ENCODE measurements around the gene BIRC6. TPM values are rescaled to one million over a fixed set of nuclear protein-coding genes. Genes with fewer than 3 reads are reported as not detected.
A peak's percentile ranks its signal among the peaks of the same experiment; 100 is the strongest.

Gene BIRC6
- polyA plus RNA-seq, 3 donors = 11.5 to 32.6 (median 12.9) TPM

- H3K4me1 Mint-ChIP-seq = peaks cover 23% of the 10 kb centered on the region
- H3K9me3 Mint-ChIP-seq = peaks cover 0 to 2% (median 0%) of the 10 kb centered on the region in 7 donors
- H3K79me2 ChIP-seq (ENCODE audit: insufficient read depth, low read length) = peaks cover 93% of the 10 kb centered on the region
- DNase-seq = no peak
- no peaks in the 10 kb centered on the region for H3K27me3 ChIP-seq (ENCODE audit: control insufficient read depth in 2 of 2, insufficient read depth in 2 of 2, low read length in 2 of 2)
- peaks cover 95% of the 10 kb centered on the region for H4K20me1 ChIP-seq (ENCODE audit: insufficient read depth, low read length)
- TF ChIP-seq CTCF (IDR thresholded peaks at IDR 0.05) = no peak
- H3K4me1 ChIP-seq (ENCODE audit: control insufficient read depth in 1 of 2, insufficient read depth in 2 of 2, low read length in 2 of 2) = peaks cover 10 to 11% of the 10 kb centered on the region in 2 donors
- H3K36me3 ChIP-seq (replicated peaks in 1 of 2; ENCODE audit: control insufficient read depth in 1 of 2, insufficient read depth in 2 of 2, low read length in 2 of 2) = peaks cover 16 to 40% of the 10 kb centered on the region in 2 donors
- no peak overlapping the region for H2AFZ ChIP-seq (ENCODE audit: insufficient read depth, low read depth, low read length, poor library complexity, severe bottlenecking)
- H3K27me3 Mint-ChIP-seq (ENCODE audit: low read depth in 3 of 3) = peaks cover 0 to 1% (median 0%) of the 10 kb centered on the region in 3 donors
- H3K36me3 Mint-ChIP-seq = peaks cover 23 to 38% of the 10 kb centered on the region in 2 donors
- H3K9ac ChIP-seq (ENCODE audit: insufficient read depth, low read length, poor library complexity, severe bottlenecking) = no peak overlapping the region
- intact Hi-C loops (cut with micrococcal nuclease) = no loop called here
- H3K4me2 ChIP-seq (replicated peaks; ENCODE audit: extremely low read depth, low read length, poor library complexity, severe bottlenecking) = no peak overlapping the region
- no peaks in the 10 kb centered on the region for H3K9me3 ChIP-seq (replicated peaks in 1 of 2; ENCODE audit: control insufficient read depth in 1 of 2, insufficient read depth in 1 of 2, low read length in 2 of 2)
- H3K4me3 ChIP-seq (replicated peaks in 1 of 3; ENCODE audit: low read depth in 2 of 3, low read length in 3 of 3) = no peak overlapping the region
- peak overlapping the region in 1 of 2 donors; percentile 23 for H3K27ac ChIP-seq (ENCODE audit: low read depth in 1 of 2, low read length in 2 of 2)
- H3K4me3 Mint-ChIP-seq = no peak overlapping the region
- H3K27ac Mint-ChIP-seq = peak overlapping the region in 4 of 7 donors; percentile 14 to 69 (median 60)
Measured at GRCh38 chr2:32379352-32379751, 22.5 kb downstream of the BIRC6 start.

GRCh38 chr2:32383858-32384257 is 27.0 kb downstream of the BIRC6 start:
- H3K36me3 ChIP-seq (replicated peaks in 1 of 2; ENCODE audit: control insufficient read depth in 1 of 2, insufficient read depth in 2 of 2, low read length in 2 of 2) = peaks cover 27 to 78% of the 10 kb centered on the region in 2 donors
- H3K4me1 Mint-ChIP-seq = peaks cover 28% of the 10 kb centered on the region
- peak overlapping the region in 3 of 7 donors; percentile 27 to 54 (median 50) for H3K27ac Mint-ChIP-seq
- H3K27me3 Mint-ChIP-seq (ENCODE audit: low read depth in 3 of 3) = no peaks in the 10 kb centered on the region
- intact Hi-C loops (cut with micrococcal nuclease) = no loop called here
- H3K4me2 ChIP-seq (replicated peaks; ENCODE audit: extremely low read depth, low read length, poor library complexity, severe bottlenecking) = no peak overlapping the region
- no peak overlapping the region for H2AFZ ChIP-seq (ENCODE audit: insufficient read depth, low read depth, low read length, poor library complexity, severe bottlenecking)
- no peak overlapping the region for H3K4me3 Mint-ChIP-seq
- peaks cover 10 to 12% of the 10 kb centered on the region in 2 donors for H3K4me1 ChIP-seq (ENCODE audit: control insufficient read depth in 1 of 2, insufficient read depth in 2 of 2, low read length in 2 of 2)
- peaks cover 0 to 2% (median 0%) of the 10 kb centered on the region in 7 donors for H3K9me3 Mint-ChIP-seq
- H3K36me3 Mint-ChIP-seq = peaks cover 48 to 72% of the 10 kb centered on the region in 2 donors
- H3K9me3 ChIP-seq (replicated peaks in 1 of 2; ENCODE audit: control insufficient read depth in 1 of 2, insufficient read depth in 1 of 2, low read length in 2 of 2) = no peaks in the 10 kb centered on the region
- WGBS (ENCODE audit: insufficient coverage) = no CpG with 5 or more reads among the region's 1 CpG
- no peak for DNase-seq
- no peak for TF ChIP-seq CTCF (IDR thresholded peaks at IDR 0.05)
- H3K27ac ChIP-seq (ENCODE audit: low read depth in 1 of 2, low read length in 2 of 2) = peak overlapping the region in 1 of 2 donors; percentile 61
- H4K20me1 ChIP-seq (ENCODE audit: insufficient read depth, low read length) = peaks cover 94% of the 10 kb centered on the region
- H3K9ac ChIP-seq (ENCODE audit: insufficient read depth, low read length, poor library complexity, severe bottlenecking) = no peak overlapping the region
- peaks cover 87% of the 10 kb centered on the region for H3K79me2 ChIP-seq (ENCODE audit: insufficient read depth, low read length)
- no peaks in the 10 kb centered on the region for H3K27me3 ChIP-seq (ENCODE audit: control insufficient read depth in 2 of 2, insufficient read depth in 2 of 2, low read length in 2 of 2)
- no peak overlapping the region for H3K4me3 ChIP-seq (replicated peaks in 1 of 3; ENCODE audit: low read depth in 2 of 3, low read length in 3 of 3)
